ENCODE results near the gene NDUFB10.

Gene NDUFB10

DNA sequence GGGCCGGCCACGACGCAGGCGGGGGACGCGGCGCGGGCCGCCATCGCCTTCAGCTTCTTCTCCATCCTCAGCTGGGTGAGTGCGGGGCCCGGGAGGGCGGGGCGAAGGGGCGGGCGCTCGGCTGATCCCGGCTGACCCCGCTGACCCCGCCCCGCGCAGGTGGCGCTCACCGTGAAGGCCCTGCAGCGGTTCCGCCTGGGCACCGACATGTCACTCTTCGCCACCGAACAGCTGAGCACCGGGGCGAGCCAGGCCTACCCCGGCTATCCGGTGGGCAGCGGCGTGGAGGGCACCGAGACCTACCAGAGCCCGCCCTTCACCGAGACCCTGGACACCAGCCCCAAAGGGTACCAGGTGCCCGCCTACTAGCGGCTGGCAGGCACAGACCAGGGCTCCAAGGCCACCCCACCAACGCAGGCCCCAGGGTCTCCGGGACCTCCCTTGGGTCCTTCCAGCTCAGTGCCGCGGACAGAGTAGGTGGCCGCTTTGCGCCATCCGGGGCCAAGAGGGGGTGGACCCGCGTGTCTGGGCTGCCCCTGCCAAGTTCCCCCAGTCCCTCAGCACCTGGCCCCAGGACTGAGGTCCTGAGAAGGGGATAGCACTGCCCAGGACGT, 33.5 kb downstream of the NDUFB10 start:
- Mint-ChIP-seq H3K36me3 (ENCODE audit: insufficient read depth) (peaks cover 21% of the 10 kb centered on the region), H3K27ac (no peak overlapping the region), H3K4me1 (ENCODE audit: low read depth in 2 of 2) (peaks cover 12 to 13% of the 10 kb centered on the region in 2 donors), H3K9me3 (no peaks in the 10 kb centered on the region), H3K27me3 (peaks cover 5 to 12% of the 10 kb centered on the region in 2 donors), H3K4me3 (peak overlapping the region in 1 of 2 donors; percentile 21)
- DNase-seq (no peak), ATAC-seq (replicated peaks) (no peak)

DNA sequence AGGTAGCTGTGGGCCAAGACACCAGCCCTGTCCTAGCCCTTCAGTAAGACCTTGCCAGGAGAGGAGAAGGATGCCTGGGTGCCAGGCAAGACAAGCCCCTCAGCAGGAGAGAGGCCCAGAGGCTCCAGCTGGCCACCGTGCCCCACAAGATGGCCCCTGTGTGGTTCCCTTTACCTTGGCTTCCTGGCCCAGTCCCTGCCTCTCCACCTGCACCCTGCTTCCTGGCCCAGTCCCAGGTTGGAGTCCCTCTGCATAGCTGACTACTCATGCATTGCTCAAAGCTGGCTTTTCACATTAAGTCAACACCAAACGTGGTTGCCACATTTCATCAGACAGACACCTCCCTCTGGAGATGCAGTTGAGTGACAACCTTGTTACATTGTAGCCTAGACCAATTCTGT, 34.4 kb downstream of the NDUFB10 start:
- no peak for ATAC-seq (replicated peaks)
- peaks cover 12 to 13% of the 10 kb centered on the region in 2 donors for H3K4me1 Mint-ChIP-seq (ENCODE audit: low read depth in 2 of 2)
- peak overlapping the region; percentile 21 to 22 for H3K4me3 Mint-ChIP-seq
- peaks cover 26% of the 10 kb centered on the region for H3K36me3 Mint-ChIP-seq (ENCODE audit: insufficient read depth)
- no peaks in the 10 kb centered on the region for H3K9me3 Mint-ChIP-seq
- H3K27me3 Mint-ChIP-seq, result peaks cover 5 to 8% of the 10 kb centered on the region in 2 donors
- H3K27ac Mint-ChIP-seq, result peak overlapping the region; percentile 17 to 65
- no peak for DNase-seq

DNA sequence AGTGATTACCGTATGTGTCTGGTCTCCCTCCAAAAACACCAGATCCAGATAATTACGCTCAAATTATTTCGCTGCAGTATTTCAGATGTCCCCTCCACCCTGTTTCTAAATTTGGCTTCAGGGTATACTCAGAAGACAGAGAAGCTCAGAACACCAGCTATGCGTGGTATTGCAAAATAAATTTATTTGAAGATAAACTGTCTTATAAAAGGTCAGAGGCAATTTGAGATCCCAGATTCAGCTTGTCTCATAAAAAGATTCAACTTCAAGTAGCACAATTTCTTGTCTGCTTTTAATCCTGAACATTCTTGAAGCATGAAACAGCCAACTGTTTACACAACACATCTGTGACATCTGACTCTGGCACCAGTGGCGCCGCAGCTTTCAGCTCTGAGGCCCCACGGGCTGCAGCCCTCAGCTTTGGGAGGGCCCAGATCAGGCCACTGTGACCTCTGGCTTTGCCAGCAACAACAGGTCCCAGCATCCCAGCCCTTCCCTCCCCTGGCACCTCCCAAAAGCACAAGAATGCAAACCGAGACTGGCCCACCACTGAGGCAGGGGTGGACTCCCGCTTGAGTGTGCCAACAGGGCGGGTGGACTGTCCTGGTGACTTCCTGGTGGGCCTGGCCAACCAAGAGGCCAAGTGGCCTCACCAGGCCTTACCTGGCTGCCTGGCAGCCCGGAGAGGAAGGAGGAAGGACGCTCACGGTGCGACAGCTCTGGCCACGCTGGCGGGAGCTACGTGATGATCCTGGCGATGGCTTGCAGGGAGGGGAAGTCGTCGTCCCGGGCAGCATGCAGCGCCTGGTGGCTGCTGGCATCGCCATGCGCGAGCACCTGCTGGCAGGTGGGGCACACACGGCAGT, 38.4 kb downstream of the NDUFB10 start:
- DNase-seq, result no peak
- peaks cover 0 to 3% of the 10 kb centered on the region in 2 donors for H3K4me1 Mint-ChIP-seq (ENCODE audit: low read depth in 2 of 2)
- H3K27me3 Mint-ChIP-seq, result no peaks in the 10 kb centered on the region
- no peak overlapping the region for H3K4me3 Mint-ChIP-seq
- no peaks in the 10 kb centered on the region for H3K9me3 Mint-ChIP-seq
- peaks cover 34% of the 10 kb centered on the region for H3K36me3 Mint-ChIP-seq (ENCODE audit: insufficient read depth)
- H3K27ac Mint-ChIP-seq, result no peak overlapping the region
- no peak for ATAC-seq (replicated peaks)

DNA sequence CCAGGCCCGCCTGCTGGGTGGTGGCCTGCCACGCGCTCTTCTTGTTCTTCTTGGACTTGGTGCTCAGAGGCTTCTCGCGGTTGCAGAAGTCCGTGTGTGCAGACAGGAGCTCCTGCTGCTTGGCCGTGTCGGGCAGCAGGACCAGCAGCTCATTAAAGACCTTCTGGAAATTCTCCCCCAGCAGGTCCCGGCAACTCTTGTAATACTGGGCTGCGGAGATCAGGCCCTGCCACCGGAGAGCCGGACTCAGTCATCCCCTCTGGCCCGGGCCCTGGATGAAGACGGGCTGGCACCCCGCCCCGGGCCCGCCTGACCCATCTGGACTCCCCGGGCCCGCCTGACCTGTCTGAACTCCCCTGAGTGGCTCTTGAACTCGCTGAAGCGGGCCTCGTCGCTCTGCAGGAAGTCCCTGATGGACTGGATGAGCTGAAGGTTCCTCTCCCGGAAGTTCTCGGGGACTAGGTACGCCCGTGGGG, 39.1 kb downstream of the NDUFB10 start:
- ATAC-seq (replicated peaks) (no peak), DNase-seq (no peak)
- H3K27me3 Mint-ChIP-seq, result no peaks in the 10 kb centered on the region
- H3K36me3 Mint-ChIP-seq (ENCODE audit: insufficient read depth), result peaks cover 34% of the 10 kb centered on the region
- H3K4me1 Mint-ChIP-seq (ENCODE audit: low read depth in 2 of 2), result peaks cover 0 to 3% of the 10 kb centered on the region in 2 donors
- no peak overlapping the region for H3K4me3 Mint-ChIP-seq
- H3K9me3 Mint-ChIP-seq, result no peaks in the 10 kb centered on the region
- H3K27ac Mint-ChIP-seq, result no peak overlapping the region

DNA sequence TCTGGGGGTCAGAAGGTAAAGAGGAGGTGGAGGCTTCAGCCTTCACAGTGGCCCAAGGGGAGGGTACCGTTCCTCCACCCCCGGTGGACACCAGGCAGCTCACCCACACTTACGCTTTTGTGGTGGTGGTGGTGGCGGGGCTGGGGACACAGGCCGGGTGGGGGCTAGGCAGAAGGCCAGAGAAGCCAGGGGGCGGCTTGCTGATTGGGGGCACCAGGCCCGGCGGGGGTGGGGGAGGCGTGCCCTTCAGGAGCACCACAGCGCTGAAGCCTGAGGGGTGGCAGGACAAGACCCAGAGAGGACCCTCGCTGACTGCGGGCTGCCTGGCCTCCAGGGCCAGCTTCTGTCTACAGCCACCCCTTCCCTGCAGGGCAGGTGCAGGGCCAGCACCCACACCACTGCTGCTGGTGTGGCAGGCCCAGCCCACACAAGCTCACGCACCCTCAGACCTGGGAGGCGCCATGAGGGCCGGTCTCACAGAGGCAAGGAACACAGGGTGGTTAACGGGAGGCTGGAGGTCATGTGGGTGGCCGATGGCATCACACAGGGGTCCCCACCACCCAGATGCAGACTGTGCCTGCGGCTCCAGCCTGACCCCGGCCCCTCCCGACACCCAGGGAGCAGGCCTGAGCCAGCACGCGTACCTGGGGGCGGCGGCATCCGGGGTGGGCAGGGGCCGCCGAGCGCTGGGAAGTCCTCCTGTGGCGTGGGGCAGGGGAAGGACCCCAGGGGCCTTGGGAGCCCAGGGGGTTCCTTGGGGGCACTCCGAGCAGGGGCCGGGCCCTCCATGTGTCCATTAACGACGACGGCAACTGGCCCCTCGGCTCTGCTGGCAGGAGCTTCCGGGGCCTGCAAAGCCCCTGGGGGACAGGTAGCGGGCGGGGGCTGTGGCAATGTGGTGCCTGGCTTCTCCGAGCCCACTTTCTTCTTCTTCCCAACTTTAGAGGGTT, 39.8 kb downstream of the NDUFB10 start:
- H3K4me3 Mint-ChIP-seq, result no peak overlapping the region
- no peaks in the 10 kb centered on the region for H3K27me3 Mint-ChIP-seq
- no peak overlapping the region for H3K27ac Mint-ChIP-seq
- peaks cover 30% of the 10 kb centered on the region for H3K36me3 Mint-ChIP-seq (ENCODE audit: insufficient read depth)
- DNase-seq (no peak), ATAC-seq (replicated peaks) (no peak)
- H3K9me3 Mint-ChIP-seq, result no peaks in the 10 kb centered on the region
- peaks cover 3 to 6% of the 10 kb centered on the region in 2 donors for H3K4me1 Mint-ChIP-seq (ENCODE audit: low read depth in 2 of 2)

DNA sequence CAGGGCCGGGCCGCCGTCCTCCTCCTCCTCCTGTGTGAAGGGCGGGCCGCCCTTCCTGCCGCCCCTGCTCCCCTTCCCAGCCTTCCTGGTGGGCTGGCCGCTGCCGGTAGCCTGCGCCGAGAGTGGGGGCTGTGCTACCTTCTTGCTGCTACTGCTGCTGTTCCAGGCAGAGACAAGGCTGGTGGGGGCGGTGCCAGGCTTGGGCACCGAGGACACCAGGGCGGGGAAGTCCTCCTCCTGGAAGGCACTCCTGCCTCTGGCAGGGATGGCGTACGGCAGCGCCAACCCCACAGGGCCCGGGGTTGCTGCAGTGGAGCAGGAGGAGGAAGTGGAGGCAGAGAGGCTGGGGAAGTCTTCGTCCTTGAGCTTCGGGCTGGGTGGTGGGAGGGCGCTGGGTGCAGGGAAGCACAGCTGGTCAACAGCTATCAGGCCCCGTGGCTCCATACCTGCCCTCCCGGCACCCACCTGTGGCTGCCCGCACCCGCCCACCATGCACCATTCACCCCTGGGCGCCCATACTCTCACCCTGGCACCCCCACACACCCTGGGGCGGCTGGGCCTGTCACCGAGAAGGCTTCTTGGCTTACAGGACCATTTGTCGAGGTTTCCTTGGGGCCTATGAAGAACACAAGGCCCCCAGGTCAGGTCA, 40.7 kb downstream of the NDUFB10 start:
- Mint-ChIP-seq H3K4me1 (ENCODE audit: low read depth in 2 of 2) (peaks cover 9 to 11% of the 10 kb centered on the region in 2 donors), H3K36me3 (ENCODE audit: insufficient read depth) (peaks cover 30% of the 10 kb centered on the region), H3K27ac (no peak overlapping the region), H3K4me3 (no peak overlapping the region), H3K9me3 (no peaks in the 10 kb centered on the region), H3K27me3 (no peaks in the 10 kb centered on the region)
- DNase-seq, result no peak
- no peak for ATAC-seq (replicated peaks)

DNA sequence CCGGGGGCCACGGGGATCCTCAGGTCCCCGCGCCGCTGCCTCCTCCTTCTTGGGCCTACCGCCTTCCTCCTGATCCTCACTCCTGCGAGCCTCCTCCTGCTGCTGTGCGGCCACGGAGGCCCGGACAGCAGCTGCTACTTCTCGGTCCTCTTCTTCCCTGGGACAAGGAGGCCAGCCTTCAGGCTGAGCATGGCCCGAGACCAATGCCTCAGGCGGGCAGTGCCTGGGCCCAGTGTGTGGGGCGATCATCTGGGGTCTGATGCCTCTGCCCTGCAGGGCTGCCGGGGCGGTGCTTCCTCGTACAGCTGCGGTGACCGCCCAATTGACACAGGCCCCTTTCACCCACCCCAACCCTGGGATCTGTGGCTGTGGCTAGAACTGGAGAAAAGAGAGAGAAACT, 41.7 kb downstream of the NDUFB10 start:
- ATAC-seq (replicated peaks), result no peak
- Mint-ChIP-seq H3K4me3 (no peak overlapping the region), H3K4me1 (ENCODE audit: low read depth in 2 of 2) (peaks cover 16 to 17% of the 10 kb centered on the region in 2 donors), H3K9me3 (no peaks in the 10 kb centered on the region), H3K27me3 (no peaks in the 10 kb centered on the region), H3K27ac (peak overlapping the region in 1 of 2 donors; percentile 38), H3K36me3 (ENCODE audit: insufficient read depth) (peaks cover 30% of the 10 kb centered on the region)
- DNase-seq, result no peak

DNA sequence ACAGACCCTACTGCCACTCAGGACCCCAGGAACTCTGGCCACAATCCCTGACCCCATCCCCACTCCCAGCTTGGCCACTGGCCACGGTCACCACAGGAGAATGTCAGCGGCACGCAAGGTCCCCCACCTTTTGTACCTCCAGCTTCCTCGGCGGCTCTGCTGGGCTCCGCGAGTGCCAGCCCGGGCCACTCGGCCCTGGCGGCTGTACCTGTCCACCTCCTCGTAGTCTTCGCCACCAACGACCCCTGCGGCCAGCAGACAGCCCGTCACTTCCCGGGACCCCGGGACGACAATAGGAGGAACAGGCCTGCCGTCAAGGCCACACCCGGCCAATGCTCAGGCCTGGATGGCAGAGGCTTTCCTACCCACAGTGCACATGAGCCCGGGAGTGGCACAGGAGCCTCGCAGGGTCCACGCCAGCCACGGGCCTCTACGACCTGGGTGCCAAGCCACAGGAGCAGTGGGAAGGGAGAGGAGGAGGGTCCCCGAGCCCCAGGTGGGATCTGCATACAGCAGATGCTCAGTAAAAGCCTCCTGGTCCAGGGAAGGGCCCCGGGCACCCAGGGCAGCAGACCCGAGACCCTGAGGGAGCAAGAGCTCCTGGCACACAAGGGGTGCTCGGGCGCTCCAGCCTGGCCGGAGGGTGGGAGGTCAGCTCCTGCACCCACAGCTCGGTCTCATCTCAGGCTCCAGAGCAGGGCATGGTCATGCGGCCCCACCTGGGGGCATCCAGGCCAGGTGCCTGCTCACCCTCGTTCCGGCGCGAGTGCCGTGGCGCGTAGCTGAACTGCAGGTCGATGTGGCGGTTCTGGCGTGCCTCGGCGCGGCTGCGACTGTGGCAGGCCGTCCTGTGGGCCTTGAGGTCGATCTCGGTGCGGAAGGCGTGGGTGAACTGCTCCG, 42.4 kb downstream of the NDUFB10 start:
- DNase-seq, result no peak
- Mint-ChIP-seq H3K27me3 (no peaks in the 10 kb centered on the region), H3K36me3 (ENCODE audit: insufficient read depth) (peaks cover 30% of the 10 kb centered on the region), H3K9me3 (no peaks in the 10 kb centered on the region), H3K4me3 (no peak overlapping the region), H3K4me1 (ENCODE audit: low read depth in 2 of 2) (peaks cover 22 to 23% of the 10 kb centered on the region in 2 donors), H3K27ac (no peak overlapping the region)
- no peak for ATAC-seq (replicated peaks)

DNA sequence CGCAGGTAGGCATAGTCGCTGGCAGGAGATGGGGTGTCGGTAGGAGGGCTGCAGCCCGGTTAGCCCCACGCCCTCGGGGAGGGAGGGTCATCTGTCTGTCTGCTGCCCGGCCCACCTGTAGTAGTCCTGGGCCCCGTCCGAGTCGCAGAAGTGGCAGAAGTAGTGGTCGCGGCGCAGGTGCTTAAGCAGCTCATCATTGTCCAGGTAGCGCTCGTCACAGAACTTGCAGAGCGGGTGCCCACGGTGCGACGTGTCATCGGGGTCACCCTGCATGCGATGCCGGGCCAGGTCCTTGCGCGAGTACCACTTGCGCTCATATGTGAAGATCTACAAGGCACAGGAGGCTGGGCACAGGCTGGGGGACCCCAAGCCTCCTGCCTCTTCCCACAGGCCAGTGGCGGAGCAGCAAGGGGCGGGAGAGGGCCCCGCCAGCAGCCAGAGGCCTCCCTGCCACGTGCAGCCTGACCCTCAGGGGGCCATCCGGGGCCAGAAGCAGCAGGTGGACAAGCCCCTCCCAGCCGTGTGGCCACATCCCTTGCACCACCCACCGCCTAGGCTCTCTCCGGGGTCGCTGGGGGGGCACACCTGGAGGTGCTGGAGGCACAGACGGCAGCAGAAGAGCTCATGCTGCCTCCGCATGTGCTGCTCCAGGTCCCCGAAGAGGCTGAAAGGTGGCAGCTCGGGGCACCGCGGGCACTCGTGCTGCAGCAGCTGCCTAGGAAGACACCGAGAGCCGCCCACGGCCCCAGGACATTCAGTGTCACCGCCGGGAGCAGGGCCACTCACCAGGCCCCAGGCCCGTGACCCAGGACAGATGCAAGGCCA, 43.3 kb downstream of the NDUFB10 start:
- no peak overlapping the region for H3K4me3 Mint-ChIP-seq
- ATAC-seq (replicated peaks) (no peak), DNase-seq (no peak)
- no peak overlapping the region for H3K27ac Mint-ChIP-seq
- no peaks in the 10 kb centered on the region for H3K9me3 Mint-ChIP-seq
- no peaks in the 10 kb centered on the region for H3K27me3 Mint-ChIP-seq
- peaks cover 27 to 30% of the 10 kb centered on the region in 2 donors for H3K4me1 Mint-ChIP-seq (ENCODE audit: low read depth in 2 of 2)
- peaks cover 29% of the 10 kb centered on the region for H3K36me3 Mint-ChIP-seq (ENCODE audit: insufficient read depth)

DNA sequence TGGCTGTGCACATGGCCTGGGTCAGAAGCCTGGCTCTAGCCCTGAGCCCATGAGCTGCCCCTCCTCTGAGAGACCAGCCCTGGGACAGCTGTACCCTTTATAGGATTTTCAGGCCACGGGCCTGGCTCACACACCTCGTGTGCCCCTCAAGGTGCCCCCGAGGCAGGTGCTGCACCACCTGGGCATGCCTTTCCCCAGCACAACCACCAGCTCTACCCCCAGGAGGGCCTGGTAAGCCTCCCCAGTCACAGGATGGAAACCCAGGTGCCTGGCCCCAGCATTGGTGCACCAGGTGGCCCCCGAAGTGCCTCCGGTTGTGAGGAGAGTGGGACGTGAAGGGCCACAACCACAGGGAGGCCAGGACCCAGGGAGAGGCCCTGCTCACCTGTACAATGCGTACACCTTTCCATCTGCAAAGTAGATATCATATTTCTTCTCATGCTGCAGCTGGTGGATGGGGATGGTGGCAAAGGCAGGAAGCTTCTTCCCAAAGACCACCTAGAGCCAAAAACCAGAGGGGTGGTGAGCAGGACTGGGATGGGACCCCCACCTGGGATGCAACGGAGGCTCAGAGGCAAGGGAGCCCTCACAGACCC, 44.0 kb downstream of the NDUFB10 start:
- no peak overlapping the region for H3K4me3 Mint-ChIP-seq
- no peaks in the 10 kb centered on the region for H3K27me3 Mint-ChIP-seq
- no peak overlapping the region for H3K27ac Mint-ChIP-seq
- DNase-seq, result no peak
- no peaks in the 10 kb centered on the region for H3K9me3 Mint-ChIP-seq
- H3K36me3 Mint-ChIP-seq (ENCODE audit: insufficient read depth), result peaks cover 26% of the 10 kb centered on the region
- no peak for ATAC-seq (replicated peaks)
- H3K4me1 Mint-ChIP-seq (ENCODE audit: low read depth in 2 of 2), result peaks cover 34 to 37% of the 10 kb centered on the region in 2 donors
